GM12864 (cell line): ENCODE measurements around the gene HOXD12.

Experiments used
- DNase-seq: peaks from one replicate; pipeline ENCODE4 v3.0.0-alpha.2; 2011; ENCODE audit warnings: low read depth
- H3K4me3 ChIP-seq: 2 replicates; pipeline ENCODE4 v1.5.1; 2011; ENCODE audit warnings: mild to moderate bottlenecking, low read depth, low read length, control low read depth
- CTCF ChIP-seq: IDR thresholded peaks from 2 replicates; pipeline ENCODE4 v1.5.1; 2011; ENCODE audit warnings: low read depth, mild to moderate bottlenecking, moderate library complexity, low read length, control low read depth, inconsistent platforms; ENCODE audit errors: missing control alignments

HOXD12 gene

GRCh38 chr2:176104316-176105077, 4.9 kb downstream of the HOXD12 start:
- TF ChIP-seq CTCF = no peak
- no peak for DNase-seq
- no peak overlapping the region for H3K4me3 ChIP-seq

DNA sequence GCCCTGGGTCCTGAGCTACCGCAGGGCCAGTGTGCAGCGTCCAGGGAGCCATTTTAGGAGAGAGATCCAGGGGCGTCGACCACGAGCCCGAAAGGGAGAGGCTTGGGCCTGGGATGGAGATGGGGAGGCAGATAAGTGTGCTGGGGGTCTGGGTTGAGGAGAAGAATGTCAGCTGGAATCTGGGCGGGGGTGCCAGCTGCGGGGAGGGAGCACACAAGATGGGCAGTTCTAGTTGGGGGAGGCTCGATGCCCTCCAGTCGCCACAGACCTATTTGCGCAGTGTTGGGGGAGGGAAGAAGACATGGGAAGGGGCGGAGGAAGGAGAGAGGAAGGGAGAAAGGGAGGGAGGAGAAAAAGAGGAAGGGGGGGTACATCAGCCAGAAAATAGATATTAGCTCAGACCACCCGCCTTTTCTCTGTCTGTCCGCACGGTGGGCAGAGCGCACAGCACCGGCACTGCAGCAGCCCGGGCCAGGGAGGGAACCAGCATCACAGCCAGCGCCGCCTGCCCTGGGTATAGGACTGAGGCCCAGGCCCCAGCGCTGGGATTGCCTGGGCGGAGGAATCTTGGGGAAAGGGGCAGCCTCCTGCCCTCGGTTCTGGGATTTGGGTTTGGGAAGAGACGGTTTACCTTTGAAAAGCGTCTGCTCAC, 5.6 kb downstream of the HOXD12 start:
- no peak for DNase-seq
- H3K4me3 ChIP-seq = no peak overlapping the region
- no peak for TF ChIP-seq CTCF

DNA sequence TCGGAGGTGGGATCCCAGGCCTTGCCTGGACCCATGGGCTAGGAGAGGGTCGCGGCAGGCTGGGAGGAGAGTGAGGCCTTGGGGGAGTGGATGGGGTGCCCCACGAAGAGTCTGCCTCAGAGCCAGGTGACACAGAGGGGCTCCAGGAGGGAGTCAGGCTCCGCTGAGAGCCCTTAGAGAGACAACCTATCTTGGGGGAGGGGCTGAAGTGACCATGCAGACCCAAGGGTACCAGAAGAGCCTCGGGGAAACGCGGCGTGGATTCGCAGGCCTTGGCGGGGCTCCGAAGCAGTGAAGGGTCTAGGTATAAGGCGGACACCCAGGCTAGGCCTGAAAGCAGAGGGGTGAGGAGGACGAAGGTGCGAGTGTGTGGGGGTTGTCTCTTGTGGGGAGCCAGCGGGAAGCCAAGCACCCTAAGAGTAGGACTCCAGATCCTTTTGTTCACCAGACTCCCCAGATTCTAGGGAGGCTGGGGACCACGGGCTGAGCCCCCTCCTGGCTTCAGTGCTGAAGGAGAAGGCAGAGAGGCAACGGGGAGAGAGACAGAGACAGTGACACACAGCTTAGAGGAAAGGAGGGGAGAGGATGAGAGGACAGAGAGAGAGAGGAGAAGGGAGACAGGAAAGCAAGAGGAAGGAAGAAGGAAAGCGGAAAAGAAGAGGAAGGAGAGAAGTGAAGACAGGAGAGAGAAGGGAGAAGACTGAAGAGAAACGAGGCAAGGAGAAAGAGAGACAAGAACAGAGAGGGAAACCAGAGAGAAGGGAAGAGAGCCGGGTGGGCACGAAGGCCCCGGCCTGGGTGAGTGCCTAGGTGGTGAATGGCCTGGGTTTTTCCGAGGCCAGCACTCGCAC, 6.4 kb downstream of the HOXD12 start:
- H3K4me3 ChIP-seq = no peak overlapping the region
- DNase-seq = no peak
- no peak for TF ChIP-seq CTCF

DNA sequence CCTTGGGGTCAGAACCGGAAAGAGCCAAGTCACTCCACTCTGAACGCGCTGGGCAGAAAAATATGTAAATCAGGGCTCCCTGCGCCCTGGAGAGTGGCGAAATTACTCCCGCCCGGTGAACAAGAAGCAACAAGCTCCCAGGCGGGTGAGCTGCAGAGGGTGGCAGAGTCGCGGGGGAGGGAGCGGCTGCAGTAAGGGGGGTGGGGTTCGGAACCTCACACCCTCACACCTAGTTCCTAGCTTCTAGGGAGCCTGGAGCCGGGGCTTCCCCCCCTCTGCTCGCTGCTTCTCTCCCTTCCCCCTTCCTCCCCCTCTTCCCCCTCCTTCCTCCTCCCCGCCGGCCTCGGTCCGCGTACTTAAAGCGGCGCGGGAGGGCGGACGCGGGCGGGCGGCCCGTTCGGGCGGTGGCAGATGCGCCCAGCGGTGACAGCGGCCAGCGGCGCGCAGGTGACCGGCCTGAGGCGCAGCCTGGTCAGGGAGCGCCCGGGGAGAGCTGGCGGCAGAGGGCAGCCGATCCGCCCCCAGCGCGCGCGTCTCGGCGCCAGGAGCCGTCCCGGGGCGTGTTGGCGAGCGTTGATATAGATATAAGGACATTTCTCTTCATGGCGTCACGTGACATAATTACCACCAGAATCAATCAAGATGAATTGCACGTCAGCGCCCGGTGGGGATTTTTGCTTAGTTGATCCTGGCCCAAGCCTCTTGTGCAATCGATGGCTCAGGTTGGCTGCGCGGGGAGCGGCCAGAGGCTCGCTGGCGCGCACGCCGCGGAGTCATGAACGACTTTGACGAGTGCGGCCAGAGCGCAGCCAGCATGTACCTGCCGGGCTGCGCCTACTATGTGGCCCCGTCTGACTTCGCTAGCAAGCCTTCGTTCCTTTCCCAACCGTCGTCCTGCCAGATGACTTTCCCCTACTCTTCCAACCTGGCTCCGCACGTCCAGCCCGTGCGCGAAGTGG, 7.3 kb downstream of the HOXD12 start, which contains the start of gene HOXD11:
Gene HOXD11 (plus strand): TSS at position 700 of the 959 bp plus-strand sequence. CDS start 76 bp downstream, at position 776.
- no peak for DNase-seq
- no peak within 1 kb of the TSS for H3K4me3 ChIP-seq
- TF ChIP-seq CTCF = no peak

- no peak overlapping the region for H3K4me3 ChIP-seq
- no peak for DNase-seq
- TF ChIP-seq CTCF = no peak
Measured at GRCh38 chr2:176107731-176108181, 8.2 kb downstream of the HOXD12 start.

DNA sequence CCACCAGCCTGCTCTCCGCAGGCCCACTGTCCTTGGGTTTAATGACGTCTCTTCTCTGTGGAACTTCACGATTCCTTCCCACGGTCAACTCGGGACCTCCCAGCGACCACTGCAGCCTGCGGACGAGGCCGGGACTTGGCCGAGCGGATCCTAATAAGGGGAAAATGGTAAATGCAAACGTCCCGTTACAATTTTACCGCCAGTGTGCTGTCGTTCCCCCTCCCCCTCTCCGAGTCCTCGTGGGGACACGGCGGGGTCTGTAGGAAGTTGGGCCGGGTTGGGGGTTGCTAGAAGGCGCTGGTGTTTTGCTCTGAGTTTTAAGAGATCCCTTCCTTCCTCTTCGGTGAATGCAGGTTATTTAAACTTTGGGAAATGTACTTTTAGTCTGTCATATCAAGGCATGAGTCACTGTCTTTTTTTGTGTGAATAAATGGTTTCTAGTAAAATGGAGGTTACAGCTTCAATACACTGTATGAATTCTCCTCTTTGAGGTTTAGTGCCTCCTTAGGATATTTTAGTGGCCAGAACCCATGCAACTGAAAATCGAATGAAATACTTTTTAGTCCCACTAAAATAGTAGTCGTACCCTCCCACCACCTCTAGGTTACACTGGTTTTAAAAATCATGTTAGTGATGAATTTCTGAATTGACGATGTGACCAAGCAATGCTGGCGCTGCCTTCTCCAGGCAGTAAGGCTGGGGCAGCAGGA, 9.8 kb downstream of the HOXD12 start:
- H3K4me3 ChIP-seq = no peak overlapping the region
- no peak for DNase-seq
- no peak for TF ChIP-seq CTCF
